ENCODE measurements around the gene ANKRD13C.
"Not testable (repeated sequence)": the region's sequence is repeated elsewhere in the genome, so short reads cannot be mapped to it uniquely, and the experiment has no call there.

Gene ANKRD13C

DNA sequence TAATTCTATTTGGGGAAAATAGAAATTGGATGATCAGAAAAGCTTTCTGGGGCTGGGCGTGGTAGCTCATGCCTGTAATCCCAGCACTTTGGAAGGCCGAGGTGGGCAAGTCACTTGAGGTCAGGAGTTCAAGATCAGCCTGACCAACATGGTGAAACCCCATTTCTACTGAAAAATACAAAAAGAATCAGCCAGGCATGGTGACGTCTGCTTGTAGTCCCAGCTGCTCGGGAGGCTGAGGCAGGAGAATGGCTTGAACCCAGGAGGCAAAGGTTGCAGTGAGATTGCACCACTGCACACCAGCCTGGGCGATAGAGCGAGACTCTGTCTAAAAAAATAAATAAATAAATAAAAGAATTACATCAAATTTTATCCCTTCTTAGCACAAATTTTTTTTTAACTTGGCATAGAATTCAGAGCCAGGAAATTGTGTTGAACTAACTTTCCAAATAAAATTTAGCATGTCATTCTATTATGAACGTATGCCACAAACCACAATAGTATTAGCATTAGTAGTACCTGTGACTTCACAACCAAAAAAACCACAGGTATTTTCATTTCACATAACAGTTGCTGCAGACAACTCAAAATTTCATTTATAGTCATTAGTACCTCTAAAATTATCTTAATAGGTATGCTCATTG, 4.5 kb upstream of the ANKRD13C start:
- no peak for DNase-seq (ENCODE audit: low spot score)

DNA sequence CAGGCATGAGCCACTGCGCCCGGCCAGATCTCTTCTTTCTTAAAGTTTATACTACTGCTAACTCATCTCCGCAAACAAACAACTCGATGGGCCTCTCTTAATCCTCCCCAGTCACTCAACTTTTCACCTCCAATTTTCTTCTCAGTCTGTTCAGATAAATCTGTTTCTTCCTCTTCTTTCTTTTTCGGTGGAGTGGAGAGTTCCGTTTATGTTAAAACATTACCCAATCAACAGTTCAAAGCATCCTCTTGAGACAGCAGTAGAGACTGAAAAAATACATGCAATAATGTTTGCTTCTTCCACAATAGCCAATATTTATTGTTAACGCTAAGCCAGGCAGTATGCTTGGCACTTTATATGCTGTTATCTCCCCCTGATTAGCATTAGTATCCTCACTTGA, 1.4 kb upstream of the ANKRD13C start:
- DNase-seq (ENCODE audit: low spot score): no peak

DNA sequence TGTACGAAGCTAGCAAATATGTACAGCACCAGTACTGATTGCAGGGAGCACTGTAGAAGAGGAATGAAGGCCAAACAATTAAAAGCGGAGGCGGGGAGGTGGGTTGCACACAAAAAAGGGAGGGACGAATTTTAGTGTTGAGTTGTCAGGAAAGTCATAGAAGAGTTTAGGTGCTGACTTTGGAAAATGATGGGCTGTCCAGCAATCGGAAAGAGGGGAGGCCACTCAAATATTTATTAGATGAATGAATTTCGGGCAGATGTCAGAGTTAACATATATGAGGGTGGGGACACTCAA, 537 bp upstream of the ANKRD13C start:
- no peak for DNase-seq (ENCODE audit: low spot score)

- DNase-seq (ENCODE audit: low spot score): peak; percentile 52
These were observed 756 bp downstream of the ANKRD13C start for GRCh38 chr1:70353601-70354331.

DNA sequence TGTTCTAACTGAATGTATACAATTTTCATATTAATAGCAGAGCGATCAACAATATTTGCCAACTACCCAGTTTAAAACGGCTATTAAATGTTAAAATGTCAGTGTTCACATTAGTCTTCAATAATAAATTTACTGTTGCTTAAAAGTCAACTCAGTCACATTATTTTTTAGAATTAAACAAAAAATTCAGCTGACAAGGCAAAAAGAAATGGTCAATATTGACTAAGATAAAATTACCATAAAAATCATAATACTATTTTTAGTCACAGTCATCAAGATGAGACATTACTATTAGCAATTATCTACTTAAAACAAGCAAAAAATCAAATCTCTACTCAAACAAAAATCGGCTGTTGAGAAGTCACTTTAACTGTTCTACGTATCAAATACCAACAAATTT, 1.5 kb downstream of the ANKRD13C start:
- no peak for DNase-seq (ENCODE audit: low spot score)

DNA sequence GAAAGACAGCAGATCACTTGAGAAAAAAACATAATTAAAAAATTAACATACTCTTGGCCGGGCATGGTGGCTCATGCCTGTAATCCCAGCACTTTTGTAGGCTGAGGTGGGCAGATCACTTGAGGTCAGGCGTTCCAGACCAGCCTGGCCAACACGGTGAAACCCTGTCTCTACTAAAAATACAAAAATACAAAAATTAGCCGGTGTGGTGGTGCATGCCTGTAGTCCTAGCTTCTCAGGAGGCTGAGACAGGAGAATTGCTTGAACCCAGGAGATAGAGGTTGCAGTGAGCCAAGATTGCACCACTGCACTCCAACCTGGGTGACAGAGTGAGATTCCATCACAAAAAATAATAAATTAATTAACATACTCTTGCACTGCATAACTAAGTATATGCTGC, 4.7 kb downstream of the ANKRD13C start:
- DNase-seq (ENCODE audit: low spot score): not testable (repeated sequence)

DNA sequence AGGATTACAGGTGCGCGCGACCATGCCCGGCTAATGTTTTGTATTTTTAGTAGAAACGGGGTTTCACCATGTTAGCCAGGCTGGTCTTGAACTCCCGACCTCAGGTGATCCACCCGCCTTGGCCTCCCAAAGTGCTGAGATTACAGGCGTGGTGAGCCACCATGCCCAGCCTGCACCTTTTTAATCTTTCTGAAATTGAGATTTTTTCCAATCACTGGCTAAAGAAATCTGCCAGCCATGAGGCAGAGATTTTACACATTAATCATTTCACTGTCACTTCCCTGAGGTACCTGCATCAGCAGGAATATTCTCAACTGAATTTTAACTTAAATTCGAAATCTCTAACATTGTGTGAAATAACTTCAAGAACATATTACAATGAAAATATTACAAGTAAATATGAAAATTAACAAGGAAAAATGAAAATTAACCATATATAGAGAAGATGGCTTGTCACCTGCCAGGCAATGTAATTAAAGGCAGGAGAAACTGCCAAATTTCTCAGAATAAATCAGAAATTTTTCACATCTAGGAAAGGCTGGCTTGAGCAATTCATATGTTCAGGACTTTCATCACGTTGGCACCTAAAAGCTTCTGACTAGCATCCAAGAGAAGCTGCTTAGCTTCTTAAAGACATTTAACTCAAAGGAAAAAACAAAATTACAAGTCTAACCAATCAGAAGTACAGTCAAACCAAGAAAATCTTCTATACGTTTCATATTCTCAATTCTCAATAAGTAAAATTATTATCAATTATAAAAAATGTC, 5.9 kb downstream of the ANKRD13C start:
- no peak for DNase-seq (ENCODE audit: low spot score)

GRCh38 chr1:70339644-70340043, 14.9 kb downstream of the ANKRD13C start:
- not testable (repeated sequence) for DNase-seq (ENCODE audit: low spot score)

DNA sequence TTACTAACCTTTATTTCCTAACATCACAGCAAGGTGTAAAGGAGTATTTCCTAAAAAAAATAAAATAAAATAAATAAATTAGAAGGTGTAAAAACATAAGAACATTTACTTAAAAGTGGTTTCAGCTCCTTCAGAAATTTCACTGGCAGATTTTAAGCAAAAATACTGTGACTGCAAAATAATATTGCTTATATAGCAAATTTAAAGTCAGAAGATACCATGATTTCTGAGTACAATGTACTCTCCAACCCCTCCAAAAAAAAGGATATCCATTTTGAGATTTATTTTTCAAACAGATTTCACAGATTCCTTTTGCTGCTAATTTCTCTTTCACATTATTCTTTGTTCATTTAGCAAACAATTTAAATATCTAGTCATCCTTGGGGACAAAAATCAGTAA, 18.5 kb downstream of the ANKRD13C start:
- no peak for DNase-seq (ENCODE audit: low spot score)

GRCh38 chr1:70334436-70334835, 20.1 kb downstream of the ANKRD13C start:
- no peak for DNase-seq (ENCODE audit: low spot score)

GRCh38 chr1:70333245-70333644, 21.3 kb downstream of the ANKRD13C start:
- DNase-seq (ENCODE audit: low spot score): no peak

DNA sequence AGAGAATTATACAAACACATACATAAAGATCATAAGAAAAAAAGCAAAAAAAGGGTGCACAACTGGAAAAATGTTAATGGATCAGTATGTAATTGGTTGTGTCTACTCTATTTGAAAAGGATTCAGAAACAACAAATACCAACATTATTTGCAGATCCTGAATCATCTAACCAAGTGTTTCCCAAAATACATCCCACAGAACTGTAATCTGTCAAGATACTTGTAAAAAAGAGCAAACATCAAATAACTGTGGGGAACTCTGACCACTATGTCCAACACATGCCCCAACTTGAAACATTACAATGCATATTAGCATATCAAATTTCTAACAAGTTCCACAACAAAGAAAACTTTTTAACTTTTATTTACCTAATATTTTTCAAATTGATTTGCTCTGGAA, 22.6 kb downstream of the ANKRD13C start:
- no peak for DNase-seq (ENCODE audit: low spot score)

GRCh38 chr1:70327306-70328076, 27.0 kb downstream of the ANKRD13C start:
- DNase-seq (ENCODE audit: low spot score): no peak

DNA sequence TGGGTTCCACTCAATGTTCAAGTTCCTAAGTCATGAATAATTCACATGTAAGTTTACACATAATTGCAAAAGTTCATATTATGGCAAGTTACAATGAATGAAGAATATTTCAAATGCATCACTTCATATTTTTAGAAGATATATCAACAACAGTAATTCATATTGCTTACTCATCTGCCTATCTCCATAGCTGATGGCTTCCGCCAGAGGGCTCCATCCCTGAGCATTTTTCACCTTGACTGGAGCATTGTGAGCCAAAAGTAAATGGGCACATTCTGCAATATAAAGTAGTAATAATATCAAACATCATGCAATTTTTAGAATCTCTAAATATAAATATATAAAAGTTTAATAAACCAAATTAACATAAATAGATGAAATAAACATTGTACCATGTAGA, 29.8 kb downstream of the ANKRD13C start:
- DNase-seq (ENCODE audit: low spot score): no peak

DNA sequence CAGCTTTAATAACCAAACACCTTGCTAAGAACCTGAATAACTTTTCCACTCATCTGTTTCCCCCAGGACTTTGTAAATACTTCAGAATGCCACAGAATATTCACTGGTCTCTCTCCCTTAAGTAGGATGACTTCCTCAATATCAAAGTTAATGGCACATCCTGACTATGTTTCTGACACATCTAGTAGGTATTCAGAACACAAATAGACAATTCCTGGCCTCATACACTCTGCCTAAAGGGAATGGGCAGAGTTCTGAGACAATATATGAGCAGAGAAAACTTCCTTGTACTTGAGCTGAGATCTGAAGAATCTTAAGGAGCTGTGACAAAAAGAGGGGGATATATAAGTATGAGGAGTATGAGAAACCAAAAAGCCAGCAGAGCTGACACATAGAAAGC, 34.8 kb downstream of the ANKRD13C start:
- no peak for DNase-seq (ENCODE audit: low spot score)

- DNase-seq (ENCODE audit: low spot score): no peak
These were observed 36.3 kb downstream of the ANKRD13C start for GRCh38 chr1:70318191-70318590.

GRCh38 chr1:70317087-70317486, 37.4 kb downstream of the ANKRD13C start:
- DNase-seq (ENCODE audit: low spot score): no peak

GRCh38 chr1:70315782-70316181, 38.7 kb downstream of the ANKRD13C start:
- no peak for DNase-seq (ENCODE audit: low spot score)

DNA sequence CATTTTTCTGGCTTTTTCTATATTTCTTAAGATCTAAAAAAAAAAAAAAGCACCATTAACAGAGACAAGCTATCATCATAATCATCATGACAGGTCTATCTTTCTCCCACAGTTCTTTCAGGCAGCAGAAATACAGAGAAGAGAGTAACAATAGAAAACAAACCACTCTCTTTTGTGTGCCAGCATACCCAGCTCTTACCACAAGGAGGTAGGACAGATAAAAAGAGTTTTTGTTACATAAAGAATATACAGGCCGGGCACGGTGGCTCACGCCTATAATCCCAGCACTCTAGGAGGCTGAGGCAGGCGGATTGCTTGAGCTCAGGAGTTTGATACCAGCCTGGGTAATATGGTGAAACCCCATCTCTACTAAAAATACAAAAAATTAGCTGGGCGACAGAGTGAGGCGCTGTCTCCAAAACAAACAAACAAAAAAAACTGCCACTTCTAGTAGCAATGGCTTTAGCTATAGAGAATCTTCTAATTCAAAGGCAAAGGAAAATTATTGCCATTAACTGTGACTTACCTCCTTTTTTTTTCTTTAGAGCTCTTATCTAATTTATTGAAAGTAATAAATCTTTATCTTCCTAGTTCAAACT, 39.7 kb downstream of the ANKRD13C start:
- no peak for DNase-seq (ENCODE audit: low spot score)

DNA sequence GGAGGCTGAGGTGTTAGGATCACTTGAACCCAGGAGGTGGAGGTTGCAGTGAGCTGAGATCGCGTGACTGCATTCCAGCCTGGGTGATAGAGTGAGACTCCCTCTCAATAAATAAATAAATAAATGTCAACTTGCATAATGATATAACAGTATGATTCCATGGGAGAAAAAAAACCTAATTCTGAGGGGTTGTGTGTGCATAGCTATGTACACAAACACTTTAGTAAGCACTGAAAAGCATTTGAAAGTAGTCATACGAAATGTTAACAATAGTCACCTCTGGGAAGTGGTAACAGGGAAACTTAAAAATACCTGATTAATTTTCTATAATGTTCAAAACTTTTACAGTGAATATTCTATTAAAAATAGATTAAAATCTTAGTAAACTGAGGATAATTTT, 43.2 kb downstream of the ANKRD13C start:
- no peak for DNase-seq (ENCODE audit: low spot score)

DNA sequence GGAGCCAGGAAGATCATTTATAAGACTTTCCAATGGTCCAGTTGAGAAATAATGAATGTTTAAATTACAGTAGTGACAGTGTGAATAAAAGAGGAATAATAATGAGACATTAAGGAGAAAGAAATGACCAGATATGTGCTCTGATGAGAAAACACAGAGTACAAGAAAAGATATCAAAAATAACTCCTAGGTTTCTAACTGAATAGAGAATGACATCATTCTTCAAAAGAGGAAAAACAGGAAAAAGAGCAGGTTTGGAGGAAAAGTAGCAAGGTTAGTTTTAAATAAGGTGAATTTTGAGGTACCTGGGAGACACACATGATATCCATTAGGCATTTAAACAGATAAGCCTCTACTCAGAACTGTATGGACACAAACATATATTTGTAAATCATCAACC, 55.0 kb downstream of the ANKRD13C start:
- no peak for DNase-seq (ENCODE audit: low spot score)

GRCh38 chr1:70295749-70296148, 58.8 kb downstream of the ANKRD13C start:
- no peak for DNase-seq (ENCODE audit: low spot score)

Data from germinal center (tissue), 1 donor.